Loucy (cell line): ENCODE data around the gene SMIM13.

Experiments used
- EZH2phosphoT487 ChIP-seq: fragments of 200-600 bp; IDR thresholded peaks from 2 replicates; pipeline ENCODE4 v1.6.1; 2018; ENCODE audit warnings: antibody characterized with exemption, mild to moderate bottlenecking, moderate library complexity, borderline replicate concordance
- TF ChIP-seq, protein P1 (sequence below): fragments of 200-600 bp; sonication (generic); conservative IDR thresholded peaks from 2 replicates; pipeline ENCODE4 v1.5.1; 2014; ENCODE audit warnings: mild to moderate bottlenecking, antibody characterized with exemption, low read length

DNA sequence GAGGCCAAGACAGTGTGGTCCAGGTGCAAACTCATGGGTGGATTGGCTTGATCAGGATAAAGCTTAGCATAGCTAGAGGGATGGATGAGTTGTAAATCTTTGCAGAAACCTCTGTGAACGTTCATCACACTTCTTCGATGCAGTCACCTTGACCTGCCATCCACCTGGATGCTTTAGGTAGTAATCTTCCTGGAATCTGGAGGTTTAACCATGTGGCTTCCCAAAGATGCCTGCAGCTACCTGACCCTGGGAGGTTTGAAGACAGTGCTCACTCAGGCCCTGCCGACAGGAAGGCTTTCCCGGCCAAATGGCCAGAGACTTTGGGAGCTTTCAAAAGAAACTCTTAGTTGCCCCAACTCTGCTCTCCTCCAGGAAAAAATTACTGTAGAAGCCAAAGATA, 73.3 kb downstream of the SMIM13 start:
- TF ChIP-seq, protein P1, sequence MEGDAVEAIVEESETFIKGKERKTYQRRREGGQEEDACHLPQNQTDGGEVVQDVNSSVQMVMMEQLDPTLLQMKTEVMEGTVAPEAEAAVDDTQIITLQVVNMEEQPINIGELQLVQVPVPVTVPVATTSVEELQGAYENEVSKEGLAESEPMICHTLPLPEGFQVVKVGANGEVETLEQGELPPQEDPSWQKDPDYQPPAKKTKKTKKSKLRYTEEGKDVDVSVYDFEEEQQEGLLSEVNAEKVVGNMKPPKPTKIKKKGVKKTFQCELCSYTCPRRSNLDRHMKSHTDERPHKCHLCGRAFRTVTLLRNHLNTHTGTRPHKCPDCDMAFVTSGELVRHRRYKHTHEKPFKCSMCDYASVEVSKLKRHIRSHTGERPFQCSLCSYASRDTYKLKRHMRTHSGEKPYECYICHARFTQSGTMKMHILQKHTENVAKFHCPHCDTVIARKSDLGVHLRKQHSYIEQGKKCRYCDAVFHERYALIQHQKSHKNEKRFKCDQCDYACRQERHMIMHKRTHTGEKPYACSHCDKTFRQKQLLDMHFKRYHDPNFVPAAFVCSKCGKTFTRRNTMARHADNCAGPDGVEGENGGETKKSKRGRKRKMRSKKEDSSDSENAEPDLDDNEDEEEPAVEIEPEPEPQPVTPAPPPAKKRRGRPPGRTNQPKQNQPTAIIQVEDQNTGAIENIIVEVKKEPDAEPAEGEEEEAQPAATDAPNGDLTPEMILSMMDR: no peak
- no peak for TF ChIP-seq EZH2phosphoT487
